HCT116 (cell line): Measurements from ENCODE around the gene TMC2. TPM values are rescaled to one million over a fixed set of nuclear protein-coding genes. Genes with fewer than 3 reads are reported as not detected.

Experiments used
- ATAC-seq: fragments of 200-7000 bp; cut with Tn5 transposase; 2 replicates; pipeline ENCODE4 v1.9.1; 2020; ENCODE audit warnings: mild to moderate bottlenecking, moderate library complexity
- BruUV-seq: library from RNA; stranded (reverse); fragments of 400-500 nt; replicated peaks from 2 replicates; lab custom pipeline; 2021; lab: Mats Ljungman, UMichigan
- CTCF ChIA-PET: fragments of 300-600 bp; sonication (Branson Sonifier 250); formaldehyde crosslinking; loops from one replicate; lab custom pipeline; 2021; ENCODE audit warnings: antibody characterized with exemption; lab: Charles Lee
- POLR2A ChIA-PET: fragments of 300-600, 350-600 bp; sonication (Branson Sonifier 250); formaldehyde crosslinking; loops from one replicate; lab custom pipeline; 2021; ENCODE audit warnings: antibody characterized with exemption; lab: Charles Lee
- RAD21 ChIA-PET, 2 experiments: fragments of 300-600 bp; sonication (Branson Sonifier 250); formaldehyde crosslinking; loops; one replicate each; lab custom pipeline; 2023; ENCODE audit warnings: low total read pairs in 2 of 2; ENCODE audit not compliant: uncharacterized antibody in 2 of 2, unreplicated experiment in 2 of 2, low non-redundant PET in 1 of 2; lab: Charles Lee
- DNase-seq: peaks from one replicate; pipeline ENCODE4 v3.0.0-alpha.2; 2010; ENCODE audit warnings: low read depth, low spot score
- H2AFZ ChIP-seq: fragments of 200-600 bp; shearing (Covaris generic), sonication (generic); 2 replicates; pipeline ENCODE4 v1.6.1; 2017; ENCODE audit warnings: low read depth, mixed run types, mixed read lengths, antibody characterized with exemption, low read length; ENCODE audit not compliant: poor library complexity, severe bottlenecking
- H3K27ac ChIP-seq: 2 replicates; pipeline ENCODE4 v1.5.1; 2012; ENCODE audit warnings: low read depth, low read length
- H3K27me3 ChIP-seq: fragments of 200-600 bp; sonication (generic); 2 replicates; pipeline ENCODE4 v1.6.1; 2016; ENCODE audit warnings: mixed run types, low read length, mixed read lengths; ENCODE audit not compliant: insufficient read depth
- H3K36me3 ChIP-seq, 2 experiments: fragments of 200-500 bp in 1 of 2; fragments of 200-600 bp in 1 of 2; sonication (Bioruptor generic) in 1 of 2; sonication (generic) in 1 of 2; 2 replicates each; pipeline versions ENCODE4 v1.5.1 to v1.6.1; 2014 to 2016; ENCODE audit warnings: low read length in 2 of 2, inconsistent platforms in 1 of 2, mixed read lengths in 1 of 2, mixed run types in 1 of 2; ENCODE audit not compliant: insufficient read depth in 2 of 2, control insufficient read depth in 1 of 2
- H3K4me1 ChIP-seq, 2 experiments: fragments of 200-600 bp in 1 of 2; sonication (generic) in 1 of 2; 2 replicates each; pipeline versions ENCODE4 v1.5.1 to v1.6.1; 2012 to 2017; ENCODE audit warnings: low read length in 2 of 2, inconsistent platforms in 1 of 2, mild to moderate bottlenecking in 1 of 2, mixed read lengths in 1 of 2, mixed run types in 1 of 2, moderate library complexity in 1 of 2; ENCODE audit not compliant: insufficient read depth in 2 of 2, control insufficient read depth in 1 of 2
- H3K4me2 ChIP-seq: fragments of 200-600 bp; sonication (generic); 2 replicates; pipeline ENCODE4 v1.6.1; 2017; ENCODE audit warnings: mixed run types, low read length, mixed read lengths
- H3K4me3 ChIP-seq, 2 experiments: fragments of 200-600 bp in 1 of 2; sonication (generic) in 1 of 2; replicated peaks in 1 of 2; 2 replicates each; pipeline ENCODE4 v1.5.1; 2011 to 2016; ENCODE audit warnings: low read length in 2 of 2, control low read depth in 1 of 2, low read depth in 1 of 2, mild to moderate bottlenecking in 1 of 2, mixed read lengths in 1 of 2, mixed run types in 1 of 2
- H3K79me2 ChIP-seq: fragments of 200-600 bp; sonication (generic); 2 replicates; pipeline ENCODE4 v1.6.1; 2017; ENCODE audit warnings: mild to moderate bottlenecking, mixed run types, low read length, moderate library complexity, mixed read lengths; ENCODE audit not compliant: insufficient read depth
- H3K9ac ChIP-seq: fragments of 200-600 bp; sonication (generic); 2 replicates; pipeline ENCODE4 v1.6.1; 2016; ENCODE audit warnings: low read length, mixed read lengths
- H3K9me2 ChIP-seq: fragments of 200-600 bp; sonication (generic), shearing (Covaris generic); 2 replicates; pipeline ENCODE4 v1.6.1; 2017; ENCODE audit warnings: mixed run types, mild to moderate bottlenecking, moderate library complexity; ENCODE audit not compliant: insufficient read depth
- H3K9me3 ChIP-seq, 2 experiments: fragments of 200-500 bp in 1 of 2; fragments of 200-600 bp in 1 of 2; sonication (Bioruptor generic) in 1 of 2; sonication (generic) in 1 of 2; 2 replicates each; pipeline ENCODE4 v1.6.1; 2014 to 2017; ENCODE audit warnings: low read length in 2 of 2, mixed read lengths in 2 of 2, inconsistent platforms in 1 of 2, low read depth in 1 of 2, mild to moderate bottlenecking in 1 of 2, mixed run types in 1 of 2, moderate library complexity in 1 of 2; ENCODE audit not compliant: control insufficient read depth in 1 of 2, insufficient read depth in 1 of 2
- H4K20me1 ChIP-seq: fragments of 200-600 bp; sonication (generic), shearing (Covaris generic); 2 replicates; pipeline ENCODE4 v1.6.1; 2017; ENCODE audit warnings: mixed run types, mild to moderate bottlenecking, moderate library complexity; ENCODE audit not compliant: insufficient read depth
- CEBPB ChIP-seq: IDR thresholded peaks from 2 replicates; pipeline ENCODE4 v1.6.1; 2012; ENCODE audit warnings: low read depth
- EGR1 ChIP-seq: IDR thresholded peaks from 2 replicates; pipeline ENCODE4 v1.6.1; 2012; ENCODE audit warnings: low read depth
- ELF1 ChIP-seq: IDR thresholded peaks from 2 replicates; pipeline ENCODE4 v1.6.1; 2012; ENCODE audit warnings: low read depth, borderline replicate concordance
- EZH2phosphoT487 ChIP-seq: fragments of 200-600 bp; IDR thresholded peaks from 2 replicates; pipeline ENCODE4 v1.6.1; 2018; ENCODE audit warnings: antibody characterized with exemption, borderline replicate concordance
- FOSL1 ChIP-seq: IDR thresholded peaks from 2 replicates; pipeline ENCODE4 v1.6.1; 2012; ENCODE audit warnings: low read depth
- JUND ChIP-seq: IDR thresholded peaks from 2 replicates; pipeline ENCODE4 v1.6.1; 2012
- RAD21 ChIP-seq: IDR thresholded peaks from 2 replicates; pipeline ENCODE4 v1.6.1; 2012; ENCODE audit warnings: low read depth, mild to moderate bottlenecking
- SIN3A ChIP-seq: IDR thresholded peaks from 2 replicates; pipeline ENCODE4 v1.6.1; 2012; ENCODE audit warnings: low read depth
- SP1 ChIP-seq: IDR thresholded peaks from 2 replicates; pipeline ENCODE4 v1.6.1; 2012; ENCODE audit warnings: low read depth
- SRF ChIP-seq: IDR thresholded peaks from 2 replicates; pipeline ENCODE4 v1.6.1; 2012; ENCODE audit warnings: low read depth
- TCF7L2 ChIP-seq: IDR thresholded peaks from 2 replicates; pipeline ENCODE4 v1.7.0; 2011; ENCODE audit warnings: borderline replicate concordance, inconsistent platforms; ENCODE audit not compliant: insufficient read depth, insufficient read length; ENCODE audit errors: extremely low read depth
- ZFX ChIP-seq: fragments of 450-650 bp; IDR thresholded peaks from 2 replicates; pipeline ENCODE4 v1.6.1; 2017
- intact Hi-C: fragments of 100-400 bp; cut with micrococcal nuclease; formaldehyde crosslinking; loops from 2 replicates; pipeline ENCODE4 v1.10.0; 2022
- total RNA-seq: library from RNA; stranded (reverse); gene quantifications from one replicate; pipeline ENCODE4 v1.2.1, GENCODE V29; 2021; ENCODE audit not compliant: unreplicated experiment
- TF ChIP-seq, protein P1 (sequence below): IDR thresholded peaks from 2 replicates; pipeline ENCODE4 v1.6.1; 2012

Gene TMC2
- total RNA-seq, 1 experiment from 2014 or later = not detected

- POLR2A ChIA-PET = no interaction called here
- RAD21 ChIA-PET = no interaction called here
- no TSS peak for BruUV-seq
Measured at GRCh38 chr20:2527762-2528161, 8.6 kb upstream of the TMC2 start.

GRCh38 chr20:2528671-2529271 is 7.6 kb upstream of the TMC2 start:
- ChIA-PET POLR2A (no interaction called here), CTCF (interaction anchor here (1.3 kb wide), 1 partner anchor 119 kb away, joined by 3 read pairs; no protein-coding TSS in a partner anchor), RAD21 (no interaction called here)
- DNase-seq (no peak), ATAC-seq (no peak)
- intact Hi-C loops = no loop called here
- TF ChIP-seq EZH2phosphoT487 = no peak
- TF ChIP-seq SIN3A = no peak
- TF ChIP-seq CEBPB = no peak
- no peak for TF ChIP-seq EGR1
- no peak for TF ChIP-seq ELF1
- no peak for TF ChIP-seq SP1
- Histone ChIP-seq H3K9me3 (no peaks in the 10 kb centered on the region), H3K27ac (no peak overlapping the region), H3K9ac (no peak overlapping the region), H3K4me2 (no peak overlapping the region), H3K36me3 (no peaks in the 10 kb centered on the region), H4K20me1 (no peaks in the 10 kb centered on the region), H2AFZ (no peak overlapping the region), H3K27me3 (no peaks in the 10 kb centered on the region), H3K9me2 (no peaks in the 10 kb centered on the region), H3K4me1 (peaks cover 3 to 16% of the 10 kb centered on the region in 2 experiments; a peak in 3 of 4 replicates), H3K4me3 (no peak overlapping the region), H3K79me2 (no peaks in the 10 kb centered on the region)
- BruUV-seq = no TSS peak

More at GRCh38 chr20:2527762-2528161, 8.6 kb upstream of the TMC2 start:
- H3K27ac ChIP-seq = no peak overlapping the region
- H3K4me1 ChIP-seq = peaks cover 3 to 17% of the 10 kb centered on the region in 2 experiments; a peak in 3 of 4 replicates
- no peaks in the 10 kb centered on the region for H4K20me1 ChIP-seq
- no peak overlapping the region for H3K4me3 ChIP-seq
- intact Hi-C loops = no loop called here
- no peaks in the 10 kb centered on the region for H3K36me3 ChIP-seq
- H3K27me3 ChIP-seq = no peaks in the 10 kb centered on the region
- DNase-seq = no peak
- H3K9me3 ChIP-seq = no peaks in the 10 kb centered on the region
- H3K4me2 ChIP-seq = no peak overlapping the region
- CTCF ChIA-PET = no interaction called here
- no peak overlapping the region for H3K9ac ChIP-seq
- H3K9me2 ChIP-seq = no peaks in the 10 kb centered on the region
- no peaks in the 10 kb centered on the region for H3K79me2 ChIP-seq
- H2AFZ ChIP-seq = no peak overlapping the region
- ATAC-seq = no peak
- TF ChIP-seq JUND (no peak), SIN3A (no peak), TCF7L2 (no peak), SRF (no peak), RAD21 (no peak), FOSL1 (no peak), ZFX (no peak), SP1 (no peak)
- TF ChIP-seq, protein P1, sequence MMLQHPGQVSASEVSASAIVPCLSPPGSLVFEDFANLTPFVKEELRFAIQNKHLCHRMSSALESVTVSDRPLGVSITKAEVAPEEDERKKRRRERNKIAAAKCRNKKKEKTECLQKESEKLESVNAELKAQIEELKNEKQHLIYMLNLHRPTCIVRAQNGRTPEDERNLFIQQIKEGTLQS = no peak
